ENCODE measurements around the gene RAMP3. TPM values are rescaled to one million over a fixed set of nuclear protein-coding genes. Genes with fewer than 3 reads are reported as not detected.
"Not testable (repeated sequence)": the region's sequence is repeated elsewhere in the genome, so short reads cannot be mapped to it uniquely, and the experiment has no call there.

The RAMP3 gene
- total RNA-seq, 4 donors from 2014 or later = 31.9 to 66.5 (median 46.1) TPM

- no peak overlapping the region for H3K4me3 ChIP-seq
- peaks cover 27% of the 10 kb centered on the region for H3K27me3 ChIP-seq
- H3K4me1 ChIP-seq = peaks cover 0 to 6% (median 5%) of the 10 kb centered on the region in 3 donors
- no peak overlapping the region for H3K27ac ChIP-seq
- WGBS, 2 donors (ENCODE audit: low coverage in 1 of 2) = 75% methylated on average over 2 of the region's 3 CpGs; no CpG with 5 or more reads in 1 of the 2 donors
- H3K9me3 ChIP-seq = peaks cover 0 to 13% (median 0%) of the 10 kb centered on the region in 3 donors
- ATAC-seq = no peak
- TF ChIP-seq EP300 (IDR thresholded peaks at IDR 0.05) = no peak
- TF ChIP-seq CTCF (IDR thresholded peaks at IDR 0.05) = no peak
- no peak for TF ChIP-seq POLR2AphosphoS5 (IDR thresholded peaks at IDR 0.05)
- no peak for TF ChIP-seq POLR2A (IDR thresholded peaks at IDR 0.05)
- H3K36me3 ChIP-seq = no peaks in the 10 kb centered on the region
Measured at GRCh38 chr7:45162311-45162845, 4.8 kb downstream of the RAMP3 start.

GRCh38 chr7:45162943-45163691 lies 5.5 kb downstream of the RAMP3 start:
- WGBS, 2 donors (ENCODE audit: low coverage in 1 of 2) = 86% methylated on average over 1 of the region's 2 CpGs; no CpG with 5 or more reads in 1 of the 2 donors
- no peak for ATAC-seq
- H3K9me3 ChIP-seq = peaks cover 0 to 13% (median 0%) of the 10 kb centered on the region in 3 donors
- no peaks in the 10 kb centered on the region for H3K36me3 ChIP-seq
- TF ChIP-seq POLR2AphosphoS5 (IDR thresholded peaks at IDR 0.05) (no peak), EP300 (IDR thresholded peaks at IDR 0.05) (no peak), CTCF (IDR thresholded peaks at IDR 0.05) (no peak), POLR2A (IDR thresholded peaks at IDR 0.05) (no peak)
- no peak overlapping the region for H3K4me3 ChIP-seq
- H3K4me1 ChIP-seq = no peaks in the 10 kb centered on the region
- peaks cover 20% of the 10 kb centered on the region for H3K27me3 ChIP-seq
- H3K27ac ChIP-seq = no peak overlapping the region

- H3K27ac ChIP-seq = no peak overlapping the region
- peaks cover 19% of the 10 kb centered on the region for H3K27me3 ChIP-seq
- 87 to 100% methylated on average over 2 to 4 of the region's 4 CpGs for WGBS, 2 donors (ENCODE audit: low coverage in 1 of 2)
- H3K36me3 ChIP-seq = no peaks in the 10 kb centered on the region
- TF ChIP-seq POLR2AphosphoS5 (IDR thresholded peaks at IDR 0.05) = no peak
- TF ChIP-seq POLR2A (IDR thresholded peaks at IDR 0.05) = no peak
- no peak for TF ChIP-seq CTCF (IDR thresholded peaks at IDR 0.05)
- no peak for TF ChIP-seq EP300 (IDR thresholded peaks at IDR 0.05)
- H3K4me3 ChIP-seq = no peak overlapping the region
- no peak for ATAC-seq
- no peaks in the 10 kb centered on the region for H3K4me1 ChIP-seq
- peaks cover 0 to 13% (median 0%) of the 10 kb centered on the region in 3 donors for H3K9me3 ChIP-seq
Measured at GRCh38 chr7:45163692-45164052, 6.1 kb downstream of the RAMP3 start.

GRCh38 chr7:45164271-45164670 lies 6.7 kb downstream of the RAMP3 start:
- Histone ChIP-seq H3K9me3 (peaks cover 0 to 13% (median 0%) of the 10 kb centered on the region in 3 donors), H3K27me3 (peaks cover 14% of the 10 kb centered on the region)
- 67% methylated on average over 3 of the region's 3 CpGs; no CpG with 5 or more reads in 1 of the 2 donors for WGBS, 2 donors (ENCODE audit: low coverage in 1 of 2)
- H3K4me3 ChIP-seq, H3K4me1 ChIP-seq, H3K27ac ChIP-seq, H3K36me3 ChIP-seq, ATAC-seq: not testable (repeated sequence)

GRCh38 chr7:45165857-45166256 lies 8.3 kb downstream of the RAMP3 start:
- 49 to 80% methylated on average over 2 to 3 of the region's 3 CpGs for WGBS, 2 donors (ENCODE audit: low coverage in 1 of 2)

More at GRCh38 chr7:45165857-45166256, 8.3 kb downstream of the RAMP3 start:
- H3K27ac ChIP-seq = no peak overlapping the region
- TF ChIP-seq CTCF (IDR thresholded peaks at IDR 0.05) (no peak), EP300 (IDR thresholded peaks at IDR 0.05) (no peak), POLR2A (IDR thresholded peaks at IDR 0.05) (no peak), POLR2AphosphoS5 (IDR thresholded peaks at IDR 0.05) (no peak)
- ATAC-seq = no peak
- no peaks in the 10 kb centered on the region for H3K36me3 ChIP-seq
- H3K9me3 ChIP-seq = peaks cover 0 to 13% (median 0%) of the 10 kb centered on the region in 3 donors
- peaks cover under 1% of the 10 kb centered on the region for H3K27me3 ChIP-seq
- H3K4me1 ChIP-seq = no peaks in the 10 kb centered on the region
- H3K4me3 ChIP-seq = no peak overlapping the region

Data from gastroesophageal sphincter (tissue), 4 donors.